Measurements from ENCODE around the gene FBXO34.

DNA sequence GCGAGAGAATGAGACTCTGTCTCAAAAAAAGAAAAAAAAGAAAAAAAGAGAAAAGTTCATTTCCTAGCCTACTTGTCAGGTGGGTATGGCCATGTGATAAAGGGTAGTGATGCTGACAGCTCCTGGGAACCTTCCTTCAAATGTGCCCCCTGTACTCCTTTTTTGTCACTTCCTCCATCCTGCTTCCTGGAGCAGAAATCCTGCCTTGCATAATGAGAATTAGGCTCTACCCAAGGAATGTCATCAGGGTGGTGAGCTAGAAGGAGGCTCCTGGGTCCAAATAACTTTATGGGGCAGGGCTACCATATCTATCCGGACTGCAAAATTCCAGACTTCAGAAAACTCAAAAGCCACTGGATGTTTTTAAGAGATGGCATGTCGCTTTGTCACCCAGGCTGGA, 27.8 kb upstream of the FBXO34 start:
- TF ChIP-seq, protein P1, sequence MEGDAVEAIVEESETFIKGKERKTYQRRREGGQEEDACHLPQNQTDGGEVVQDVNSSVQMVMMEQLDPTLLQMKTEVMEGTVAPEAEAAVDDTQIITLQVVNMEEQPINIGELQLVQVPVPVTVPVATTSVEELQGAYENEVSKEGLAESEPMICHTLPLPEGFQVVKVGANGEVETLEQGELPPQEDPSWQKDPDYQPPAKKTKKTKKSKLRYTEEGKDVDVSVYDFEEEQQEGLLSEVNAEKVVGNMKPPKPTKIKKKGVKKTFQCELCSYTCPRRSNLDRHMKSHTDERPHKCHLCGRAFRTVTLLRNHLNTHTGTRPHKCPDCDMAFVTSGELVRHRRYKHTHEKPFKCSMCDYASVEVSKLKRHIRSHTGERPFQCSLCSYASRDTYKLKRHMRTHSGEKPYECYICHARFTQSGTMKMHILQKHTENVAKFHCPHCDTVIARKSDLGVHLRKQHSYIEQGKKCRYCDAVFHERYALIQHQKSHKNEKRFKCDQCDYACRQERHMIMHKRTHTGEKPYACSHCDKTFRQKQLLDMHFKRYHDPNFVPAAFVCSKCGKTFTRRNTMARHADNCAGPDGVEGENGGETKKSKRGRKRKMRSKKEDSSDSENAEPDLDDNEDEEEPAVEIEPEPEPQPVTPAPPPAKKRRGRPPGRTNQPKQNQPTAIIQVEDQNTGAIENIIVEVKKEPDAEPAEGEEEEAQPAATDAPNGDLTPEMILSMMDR (conservative IDR thresholded peaks at IDR 0.05; ENCODE audit: low read length), result no peak
- no peak for TF ChIP-seq EZH2phosphoT487 (IDR thresholded peaks at IDR 0.05; ENCODE audit: borderline replicate concordance)
